ENCODE measurements around the gene CHPT1. TPM values are rescaled to one million over a fixed set of nuclear protein-coding genes. Genes with fewer than 3 reads are reported as not detected.
"Not testable (repeated sequence)": the region's sequence is repeated elsewhere in the genome, so short reads cannot be mapped to it uniquely, and the experiment has no call there.

Gene CHPT1
- total RNA-seq, 3 donors from 2014 or later: 86.7 to 98.2 (median 97.2) TPM

GRCh38 chr12:101653503-101653902, 43.9 kb upstream of the CHPT1 start:
- DNase-seq (peak in 1 of 3 donors; percentile 60), ATAC-seq (peak; percentile 99)
- Histone ChIP-seq H3K4me1 (ENCODE audit: low read depth) (peaks cover 13% of the 10 kb centered on the region), H3K36me3 (ENCODE audit: low read depth) (no peaks in the 10 kb centered on the region), H3K9me3 (no peaks in the 10 kb centered on the region), H3K4me3 (no peak overlapping the region)
- TF ChIP-seq, protein P1, sequence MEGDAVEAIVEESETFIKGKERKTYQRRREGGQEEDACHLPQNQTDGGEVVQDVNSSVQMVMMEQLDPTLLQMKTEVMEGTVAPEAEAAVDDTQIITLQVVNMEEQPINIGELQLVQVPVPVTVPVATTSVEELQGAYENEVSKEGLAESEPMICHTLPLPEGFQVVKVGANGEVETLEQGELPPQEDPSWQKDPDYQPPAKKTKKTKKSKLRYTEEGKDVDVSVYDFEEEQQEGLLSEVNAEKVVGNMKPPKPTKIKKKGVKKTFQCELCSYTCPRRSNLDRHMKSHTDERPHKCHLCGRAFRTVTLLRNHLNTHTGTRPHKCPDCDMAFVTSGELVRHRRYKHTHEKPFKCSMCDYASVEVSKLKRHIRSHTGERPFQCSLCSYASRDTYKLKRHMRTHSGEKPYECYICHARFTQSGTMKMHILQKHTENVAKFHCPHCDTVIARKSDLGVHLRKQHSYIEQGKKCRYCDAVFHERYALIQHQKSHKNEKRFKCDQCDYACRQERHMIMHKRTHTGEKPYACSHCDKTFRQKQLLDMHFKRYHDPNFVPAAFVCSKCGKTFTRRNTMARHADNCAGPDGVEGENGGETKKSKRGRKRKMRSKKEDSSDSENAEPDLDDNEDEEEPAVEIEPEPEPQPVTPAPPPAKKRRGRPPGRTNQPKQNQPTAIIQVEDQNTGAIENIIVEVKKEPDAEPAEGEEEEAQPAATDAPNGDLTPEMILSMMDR (IDR thresholded peaks at IDR 0.05): no peak
- intact Hi-C loops (cut with DNase I, micrococcal nuclease): no loop called here

DNA sequence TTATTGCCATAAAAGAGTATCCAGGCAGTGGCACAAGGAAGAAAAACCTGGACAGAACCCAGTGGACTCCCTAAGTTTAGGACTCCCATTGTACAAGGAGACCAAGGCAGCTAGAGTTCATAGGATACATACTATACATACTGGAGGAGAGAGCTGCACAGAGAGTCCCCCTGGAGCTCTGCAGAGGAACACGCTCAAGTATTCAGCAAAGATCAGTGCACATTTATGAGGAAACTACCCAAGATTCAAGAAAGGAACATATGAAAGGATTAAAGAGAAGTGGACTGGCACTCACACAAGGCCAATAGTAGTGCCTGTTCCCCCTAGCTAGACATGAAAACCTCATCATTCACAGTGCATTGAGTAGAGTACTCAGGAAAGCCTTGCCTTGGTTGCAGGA, 43.0 kb upstream of the CHPT1 start:
- intact Hi-C loops (cut with DNase I, micrococcal nuclease): no loop called here
- H3K4me3 ChIP-seq: no peak overlapping the region
- H3K4me1 ChIP-seq (ENCODE audit: low read depth): peaks cover 13% of the 10 kb centered on the region
- no peaks in the 10 kb centered on the region for H3K36me3 ChIP-seq (ENCODE audit: low read depth)
- no peak for DNase-seq
- H3K9me3 ChIP-seq: no peaks in the 10 kb centered on the region
- TF ChIP-seq, protein P1 (IDR thresholded peaks at IDR 0.05): no peak
- ATAC-seq: peak; percentile 46

DNA sequence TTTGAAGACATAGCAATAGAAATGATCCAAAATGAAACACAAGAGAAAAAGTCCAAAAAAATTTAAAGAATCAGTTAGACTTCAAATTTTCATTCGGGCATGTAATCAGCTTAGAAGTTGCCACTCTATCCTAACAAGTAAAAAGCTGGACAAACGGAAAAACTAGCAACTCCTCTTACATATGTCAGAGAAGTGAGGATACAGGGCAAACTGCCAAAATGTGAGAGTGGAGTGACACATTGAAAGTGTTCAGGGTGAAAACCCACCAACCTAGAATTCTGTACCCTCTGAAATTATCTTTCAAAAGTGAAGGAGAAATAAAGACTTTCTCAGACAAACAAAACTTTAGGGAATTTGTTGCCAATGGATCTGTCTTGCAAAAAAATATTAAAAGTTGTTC, 42.0 kb upstream of the CHPT1 start:
- DNase-seq (no peak), ATAC-seq (no peak)
- Histone ChIP-seq H3K4me3 (no peak overlapping the region), H3K9me3 (no peaks in the 10 kb centered on the region), H3K4me1 (ENCODE audit: low read depth) (peaks cover 13% of the 10 kb centered on the region), H3K36me3 (ENCODE audit: low read depth) (no peaks in the 10 kb centered on the region)
- TF ChIP-seq, protein P1 (IDR thresholded peaks at IDR 0.05): no peak
- intact Hi-C loops (cut with DNase I, micrococcal nuclease): no loop called here

- H3K4me1 ChIP-seq (ENCODE audit: low read depth); DNase-seq; intact Hi-C loops (cut with DNase I, micrococcal nuclease); H3K36me3 ChIP-seq (ENCODE audit: low read depth); H3K4me3 ChIP-seq; H3K9me3 ChIP-seq; ATAC-seq: not testable (repeated sequence)
These were observed 36.8 kb upstream of the CHPT1 start for GRCh38 chr12:101660662-101661061.

GRCh38 chr12:101663298-101663697, 34.1 kb upstream of the CHPT1 start:
- DNase-seq (no peak), ATAC-seq (no peak)
- no peaks in the 10 kb centered on the region for H3K36me3 ChIP-seq (ENCODE audit: low read depth)
- no peak overlapping the region for H3K4me3 ChIP-seq
- H3K9me3 ChIP-seq: no peaks in the 10 kb centered on the region
- TF ChIP-seq, protein P1 (IDR thresholded peaks at IDR 0.05): no peak
- intact Hi-C loops (cut with DNase I, micrococcal nuclease): no loop called here
- no peaks in the 10 kb centered on the region for H3K4me1 ChIP-seq (ENCODE audit: low read depth)

GRCh38 chr12:101664992-101665391, 32.4 kb upstream of the CHPT1 start:
- Histone ChIP-seq H3K4me1 (ENCODE audit: low read depth) (no peaks in the 10 kb centered on the region), H3K36me3 (ENCODE audit: low read depth) (no peaks in the 10 kb centered on the region), H3K4me3 (no peak overlapping the region), H3K9me3 (no peaks in the 10 kb centered on the region)
- TF ChIP-seq, protein P1 (IDR thresholded peaks at IDR 0.05): no peak
- intact Hi-C loops (cut with DNase I, micrococcal nuclease): no loop called here
- ATAC-seq (no peak), DNase-seq (no peak)
